NK-92 (cell line): ENCODE measurements around the gene C2orf92.
A peak's percentile ranks its signal among the peaks of the same experiment; 100 is the strongest.
"Not testable (repeated sequence)": the region's sequence is repeated elsewhere in the genome, so short reads cannot be mapped to it uniquely, and the experiment has no call there.

Experiments used
- DNase-seq: peaks from one replicate; lab custom pipeline; 2025; ENCODE audit not compliant: unreplicated experiment; lab: John Stamatoyannopoulos, UW

C2orf92 gene

GRCh38 chr2:97688062-97688827, 18.7 kb downstream of the C2orf92 start:
- DNase-seq: no peak

DNA sequence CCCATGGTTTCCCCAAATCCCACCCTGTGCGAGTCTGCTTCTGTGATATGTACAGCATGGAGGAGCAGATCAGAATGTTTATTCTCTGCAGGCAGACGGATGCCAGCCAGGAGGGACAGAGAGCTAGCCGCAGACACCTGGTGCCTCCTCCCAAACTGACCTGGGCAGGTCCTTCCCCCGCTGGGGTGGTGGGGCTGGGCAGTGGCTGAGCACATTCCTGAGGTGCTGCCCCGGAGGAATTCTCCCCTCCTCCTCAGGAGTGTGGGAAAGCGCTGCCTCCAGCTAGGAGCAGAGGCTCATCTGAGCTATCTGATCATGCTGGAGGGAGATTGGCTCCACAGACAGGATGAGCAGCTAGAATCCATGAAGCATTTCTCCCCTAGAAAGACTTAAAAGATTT, 21.7 kb downstream of the C2orf92 start:
- DNase-seq: no peak

- no peak for DNase-seq
These were observed 24.0 kb downstream of the C2orf92 start for GRCh38 chr2:97693476-97693875.

GRCh38 chr2:97695744-97696143, 26.2 kb downstream of the C2orf92 start:
- no peak for DNase-seq

DNA sequence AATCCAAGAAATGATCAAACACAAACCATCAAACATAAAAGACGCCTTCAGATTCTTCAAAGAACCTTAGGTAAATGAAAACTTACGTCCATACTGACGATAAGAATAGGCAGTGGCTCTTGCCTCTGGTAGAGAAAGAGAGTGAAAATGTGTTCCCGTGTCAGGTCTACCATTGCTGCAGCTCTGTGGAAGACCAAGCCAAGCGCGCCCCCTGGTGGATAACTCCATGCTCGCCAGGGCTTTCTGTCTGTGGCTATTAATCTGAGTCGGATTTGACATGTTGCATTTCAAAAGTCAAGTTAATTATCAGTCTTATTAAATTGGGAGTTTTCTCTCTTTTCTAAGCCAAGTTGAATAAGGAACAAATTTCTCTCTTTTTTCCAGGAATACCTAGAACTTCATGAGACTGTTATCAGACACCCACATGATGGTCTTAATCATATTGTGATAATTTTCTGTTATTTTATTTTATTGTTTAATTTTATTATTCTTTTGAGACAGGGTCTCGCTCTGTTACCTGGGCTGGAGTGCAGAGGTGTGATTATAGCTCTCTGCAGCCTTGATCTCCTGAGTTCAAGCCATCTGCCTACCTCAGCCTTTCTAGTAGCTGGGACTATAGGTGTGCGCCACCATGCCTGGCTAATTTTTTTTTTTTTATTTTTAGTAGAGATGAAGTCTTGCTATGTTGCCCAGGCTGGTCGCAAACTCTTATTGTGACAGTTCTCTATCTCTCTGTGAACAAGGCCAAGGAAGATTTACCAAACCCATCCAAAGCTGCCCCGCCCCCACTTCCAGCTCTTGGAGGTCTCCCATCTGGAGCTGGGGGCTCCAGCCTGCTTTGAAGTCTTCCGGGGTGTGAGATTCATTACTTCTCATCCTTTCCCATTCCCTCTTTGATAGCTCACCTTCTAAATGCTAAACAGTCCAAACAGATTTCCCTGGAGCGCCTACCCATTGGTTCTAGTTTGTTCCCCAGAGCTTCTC, 28.0 kb downstream of the C2orf92 start:
- peak; percentile 6 for DNase-seq

GRCh38 chr2:97698530-97698929, 29.0 kb downstream of the C2orf92 start:
- no peak for DNase-seq

- DNase-seq: no peak
These were observed 30.4 kb downstream of the C2orf92 start for GRCh38 chr2:97699765-97700444.

GRCh38 chr2:97701186-97701585, 31.7 kb downstream of the C2orf92 start:
- DNase-seq: no peak

- DNase-seq: no peak
These were observed 32.4 kb downstream of the C2orf92 start for GRCh38 chr2:97701851-97702465.

GRCh38 chr2:97702731-97703470, 33.4 kb downstream of the C2orf92 start:
- DNase-seq: no peak

DNA sequence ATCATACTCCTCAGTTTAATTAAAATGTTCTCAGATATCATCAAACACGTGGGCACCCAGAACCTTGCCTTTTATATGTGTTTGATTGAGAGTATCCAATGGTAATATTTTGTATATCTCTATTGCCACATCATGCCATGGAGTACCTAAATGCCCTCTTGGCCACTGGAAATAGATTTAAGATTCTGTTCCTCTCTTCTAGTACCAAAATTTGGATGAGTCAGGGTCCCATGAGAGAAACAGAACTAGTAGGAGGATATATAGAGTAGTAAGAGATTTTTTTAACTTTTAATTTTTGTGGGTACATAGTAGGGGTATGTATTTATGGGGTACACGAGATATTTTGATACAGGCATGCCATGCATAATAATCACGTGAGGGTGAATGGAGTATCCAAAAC, 34.2 kb downstream of the C2orf92 start:
- DNase-seq: no peak

DNA sequence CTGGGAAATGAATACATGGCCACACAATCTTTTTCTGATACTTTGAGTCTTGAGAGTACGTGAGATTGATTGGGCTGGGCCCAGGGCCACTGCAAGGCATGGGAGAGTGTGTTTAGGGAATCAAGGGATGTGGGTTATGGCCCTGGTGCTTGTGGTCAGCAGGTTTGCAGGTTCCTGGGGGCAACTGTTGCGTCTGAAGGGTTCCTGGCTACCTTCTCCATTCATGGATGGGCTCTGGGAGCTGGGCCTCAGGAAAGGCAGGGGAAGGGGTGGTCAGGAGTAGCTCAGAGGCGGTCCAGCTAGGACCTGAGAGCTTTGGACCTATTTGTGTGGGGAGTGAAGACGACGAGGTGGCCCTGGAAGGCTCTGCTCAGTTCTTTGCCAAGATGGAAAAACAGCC, 35.5 kb downstream of the C2orf92 start:
- DNase-seq: no peak

DNA sequence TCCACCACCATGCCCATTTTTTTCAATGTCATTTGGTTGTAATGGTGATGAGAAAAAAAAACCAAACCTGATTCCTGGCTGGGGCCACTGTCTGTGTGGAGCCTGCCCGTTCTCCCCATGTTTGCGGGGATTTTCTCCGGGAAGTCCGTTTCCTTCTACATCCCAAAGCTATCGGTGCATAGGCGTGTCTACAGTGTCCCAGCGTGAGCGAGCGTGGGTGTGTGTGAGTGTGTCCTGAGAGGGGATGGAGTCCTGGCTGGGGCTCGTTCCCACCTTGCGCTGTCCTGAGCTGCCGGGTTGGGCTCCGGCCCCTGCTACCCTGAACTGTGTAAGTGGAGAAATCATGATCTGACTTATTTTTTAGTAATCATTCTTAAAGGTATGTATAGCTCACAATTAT, 36.6 kb downstream of the C2orf92 start:
- DNase-seq: no peak

DNA sequence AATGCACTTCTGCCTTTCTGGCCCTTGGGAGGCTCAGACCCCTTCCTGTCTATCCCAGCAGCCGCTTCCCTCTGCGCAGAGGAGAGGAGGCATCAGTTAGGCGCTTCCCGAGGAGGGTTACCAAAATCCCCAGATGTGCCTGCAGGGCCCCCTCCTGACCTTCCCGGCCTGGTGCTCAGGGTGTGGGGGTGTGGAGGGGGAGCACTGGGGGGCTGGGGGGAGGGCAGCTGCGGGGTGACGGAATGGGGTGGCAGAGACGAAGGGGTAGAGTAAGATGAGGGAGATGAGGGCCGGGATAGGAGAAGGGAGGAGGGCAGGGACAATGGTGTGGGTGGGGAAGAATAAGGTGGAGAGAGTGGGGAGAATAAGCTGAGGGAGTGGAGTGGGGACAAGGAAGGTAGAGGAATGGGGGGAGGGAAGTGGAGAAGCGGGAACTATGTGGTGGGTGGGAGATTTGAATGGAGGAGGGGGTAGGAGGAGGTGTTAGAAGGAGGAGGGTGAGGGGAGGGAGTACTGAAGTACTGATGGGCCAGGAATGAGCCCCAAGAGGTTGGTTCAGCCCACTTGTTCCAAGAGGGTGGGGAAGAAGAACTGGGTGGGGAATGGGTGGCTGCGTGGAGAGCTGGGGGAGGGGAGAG, 37.3 kb downstream of the C2orf92 start:
- no peak for DNase-seq

- no peak for DNase-seq
These were observed 38.0 kb downstream of the C2orf92 start for GRCh38 chr2:97707362-97708047.

- DNase-seq: no peak
These were observed 38.5 kb downstream of the C2orf92 start for GRCh38 chr2:97708048-97708380.

GRCh38 chr2:97708608-97709007, 39.1 kb downstream of the C2orf92 start:
- no peak for DNase-seq

DNA sequence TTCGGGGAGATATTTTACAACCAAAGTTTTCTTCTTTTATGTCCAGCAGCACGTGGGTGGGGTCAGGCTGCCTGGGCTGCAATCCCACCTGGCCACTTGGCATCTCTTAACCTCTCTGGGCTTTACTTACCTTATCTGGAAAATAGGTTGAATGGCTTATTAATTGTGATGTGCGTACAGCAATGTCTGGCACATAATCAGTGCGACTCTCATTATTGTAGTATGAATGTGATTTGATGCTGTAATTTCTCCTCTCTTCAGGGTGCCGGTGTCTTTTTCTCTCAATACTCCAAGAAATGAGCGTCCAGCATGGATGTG, 41.8 kb downstream of the C2orf92 start:
- no peak for DNase-seq

DNA sequence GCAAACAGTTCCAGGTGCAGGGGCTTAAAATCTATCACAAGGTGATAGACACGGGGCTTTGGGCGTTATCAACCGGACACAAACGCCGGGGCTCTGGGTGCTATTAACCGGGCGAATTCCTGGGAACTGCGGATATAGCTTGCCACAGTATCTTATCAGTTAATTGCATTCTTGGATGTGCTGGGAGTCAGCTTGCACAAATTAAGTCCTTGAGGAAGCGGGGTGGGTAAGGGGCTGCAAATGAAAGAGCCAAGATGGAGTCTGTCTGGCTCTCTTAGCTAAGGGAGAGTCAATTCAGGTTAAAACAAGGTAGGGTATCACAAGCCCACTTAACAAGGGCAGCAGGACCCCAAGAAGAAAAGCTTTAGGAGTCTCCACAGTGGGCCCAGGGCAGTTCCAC, 42.7 kb downstream of the C2orf92 start:
- DNase-seq: not testable (repeated sequence)
